Measurements from ENCODE around the gene ZNF384. TPM values are rescaled to one million over a fixed set of nuclear protein-coding genes. Genes with fewer than 3 reads are reported as not detected.

ZNF384 gene
- total RNA-seq, 4 donors from 2014 or later, result 26.2 to 52.5 (median 38.2) TPM

DNA sequence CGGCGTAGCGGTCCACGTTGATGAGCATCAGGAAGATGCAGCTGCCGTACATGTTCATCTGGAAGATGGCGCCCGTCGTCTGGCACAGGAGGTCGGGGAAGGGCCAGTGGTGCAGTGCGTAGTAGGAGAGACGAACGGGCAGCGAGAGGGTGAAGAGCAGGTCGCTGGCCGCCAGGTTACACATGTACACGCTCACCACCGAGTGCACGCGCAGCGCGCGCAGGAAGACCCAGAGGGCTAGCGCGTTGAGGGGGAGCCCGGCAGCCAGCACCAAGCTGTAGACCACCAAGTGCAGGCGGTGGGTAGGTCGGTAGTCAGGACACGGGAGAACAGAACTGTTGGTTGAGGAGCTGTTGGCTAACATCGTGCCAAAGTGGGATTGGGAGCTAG lies 68.3 kb downstream of the ZNF384 start:
- Histone ChIP-seq H3K36me3 (no peaks in the 10 kb centered on the region), H3K27ac (no peak overlapping the region), H3K4me1 (peaks cover 0 to 7% (median 0%) of the 10 kb centered on the region in 4 donors), H3K4me3 (no peak overlapping the region), H3K27me3 (peaks cover 0 to 14% of the 10 kb centered on the region in 2 donors), H3K9me3 (no peaks in the 10 kb centered on the region)
- 78 to 83% methylated on average over 29 of the region's 29 CpGs for WGBS, 2 donors
- no peak for TF ChIP-seq EP300 (IDR thresholded peaks at IDR 0.05)
- no peak for TF ChIP-seq POLR2A (IDR thresholded peaks at IDR 0.05)
- no peak for DNase-seq (ENCODE audit: low spot score in 2 of 2)

DNA sequence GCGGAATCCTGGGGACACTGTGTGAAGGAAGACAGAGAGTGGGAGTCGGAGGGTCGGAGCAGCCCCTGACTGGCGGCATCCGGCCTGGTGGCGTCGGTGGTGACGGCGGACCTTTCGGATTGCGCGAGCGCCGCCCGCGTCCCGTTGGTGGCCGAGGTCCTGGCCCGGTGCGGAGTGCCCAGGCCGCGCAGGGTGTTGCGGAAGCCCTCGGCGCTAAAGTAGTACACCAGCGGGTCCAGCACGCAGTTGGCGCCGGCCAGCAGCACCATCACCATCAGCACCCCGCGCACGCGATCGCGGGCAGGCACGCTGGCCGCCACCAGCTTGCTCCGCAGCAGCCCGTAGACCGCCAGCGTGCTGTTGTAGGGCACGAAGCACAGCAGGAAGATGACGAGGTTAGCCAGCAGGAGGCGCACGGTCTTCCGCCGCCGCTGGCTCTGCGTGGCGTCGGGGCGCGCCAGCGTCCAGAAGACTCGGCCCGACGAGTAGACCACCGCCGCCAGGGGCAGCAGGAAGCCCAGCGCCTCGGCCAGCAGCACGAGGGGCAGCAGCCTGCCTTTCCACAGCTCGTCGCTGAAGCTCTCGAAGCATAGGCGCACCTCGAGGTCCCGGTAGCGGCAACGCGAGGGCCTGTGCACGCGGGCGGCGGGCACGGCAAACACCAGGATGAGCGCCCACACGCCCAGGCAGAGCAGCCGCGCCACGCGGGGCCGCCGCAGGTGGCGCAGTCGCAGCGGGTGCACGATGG lies 68.9 kb downstream of the ZNF384 start:
- Histone ChIP-seq H3K27me3 (peaks cover 0 to 14% of the 10 kb centered on the region in 2 donors), H3K4me3 (peak overlapping the region in 2 of 4 donors; percentile 9 to 22), H3K27ac (no peak overlapping the region), H3K9me3 (no peaks in the 10 kb centered on the region), H3K4me1 (peaks cover 0 to 7% (median 0%) of the 10 kb centered on the region in 4 donors), H3K36me3 (no peaks in the 10 kb centered on the region)
- 29 to 35% methylated on average over 39 to 68 of the region's 88 CpGs for WGBS, 2 donors
- DNase-seq (ENCODE audit: low spot score in 2 of 2), result no peak
- TF ChIP-seq EP300 (IDR thresholded peaks at IDR 0.05), result no peak
- TF ChIP-seq, protein P1, sequence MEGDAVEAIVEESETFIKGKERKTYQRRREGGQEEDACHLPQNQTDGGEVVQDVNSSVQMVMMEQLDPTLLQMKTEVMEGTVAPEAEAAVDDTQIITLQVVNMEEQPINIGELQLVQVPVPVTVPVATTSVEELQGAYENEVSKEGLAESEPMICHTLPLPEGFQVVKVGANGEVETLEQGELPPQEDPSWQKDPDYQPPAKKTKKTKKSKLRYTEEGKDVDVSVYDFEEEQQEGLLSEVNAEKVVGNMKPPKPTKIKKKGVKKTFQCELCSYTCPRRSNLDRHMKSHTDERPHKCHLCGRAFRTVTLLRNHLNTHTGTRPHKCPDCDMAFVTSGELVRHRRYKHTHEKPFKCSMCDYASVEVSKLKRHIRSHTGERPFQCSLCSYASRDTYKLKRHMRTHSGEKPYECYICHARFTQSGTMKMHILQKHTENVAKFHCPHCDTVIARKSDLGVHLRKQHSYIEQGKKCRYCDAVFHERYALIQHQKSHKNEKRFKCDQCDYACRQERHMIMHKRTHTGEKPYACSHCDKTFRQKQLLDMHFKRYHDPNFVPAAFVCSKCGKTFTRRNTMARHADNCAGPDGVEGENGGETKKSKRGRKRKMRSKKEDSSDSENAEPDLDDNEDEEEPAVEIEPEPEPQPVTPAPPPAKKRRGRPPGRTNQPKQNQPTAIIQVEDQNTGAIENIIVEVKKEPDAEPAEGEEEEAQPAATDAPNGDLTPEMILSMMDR (IDR thresholded peaks at IDR 0.05), result peak; percentile 21 to 69 (median 43)

DNA sequence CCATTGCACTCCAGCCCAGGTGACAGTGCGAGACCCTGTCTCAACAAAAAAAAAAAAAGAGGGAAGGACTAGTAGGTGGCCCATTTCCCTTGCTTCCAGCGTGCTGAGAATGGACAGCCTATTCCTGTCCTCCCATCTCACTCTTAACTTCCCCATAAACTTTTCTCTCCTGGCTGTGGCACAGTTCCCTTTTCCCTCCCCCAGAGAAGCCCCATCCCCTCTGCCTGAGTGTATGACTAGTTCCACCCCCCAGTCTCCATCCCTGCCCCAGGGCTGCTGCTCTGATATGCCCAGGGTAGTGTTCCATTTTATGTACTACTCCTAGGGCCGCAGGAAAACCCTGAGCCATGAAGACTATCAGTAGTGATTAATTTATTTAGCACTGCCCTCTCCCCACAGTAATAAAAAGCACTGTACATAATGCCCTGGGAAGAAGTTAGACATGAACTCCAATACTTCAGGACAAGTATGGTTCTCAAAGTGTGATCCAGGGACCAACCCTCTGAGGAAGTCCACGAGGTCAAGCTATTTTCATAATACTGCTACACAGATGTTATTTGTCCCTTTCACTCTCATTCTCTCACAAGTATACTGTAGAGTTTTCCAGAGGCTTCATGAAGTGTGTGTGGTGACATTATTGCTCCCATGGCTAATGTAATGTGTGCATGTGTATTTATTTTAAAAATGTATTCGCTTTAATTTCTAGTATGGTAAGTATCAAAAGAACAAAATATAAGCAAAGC lies 70.5 kb downstream of the ZNF384 start:
- 59 to 83% methylated on average over 5 of the region's 5 CpGs for WGBS, 2 donors
- Histone ChIP-seq H3K27me3 (peaks cover 0 to 14% of the 10 kb centered on the region in 2 donors), H3K9me3 (no peaks in the 10 kb centered on the region), H3K4me3 (no peak overlapping the region), H3K27ac (no peak overlapping the region), H3K4me1 (peaks cover 0 to 17% (median 5%) of the 10 kb centered on the region in 4 donors), H3K36me3 (no peaks in the 10 kb centered on the region)
- TF ChIP-seq, protein P1 (IDR thresholded peaks at IDR 0.05), result no peak
- TF ChIP-seq POLR2A (IDR thresholded peaks at IDR 0.05), result no peak
- TF ChIP-seq EP300 (IDR thresholded peaks at IDR 0.05), result no peak
- no peak for DNase-seq (ENCODE audit: low spot score in 2 of 2)

Small RNA genes lying within 50 kb of the gene (small RNA-seq; reads per million reads assigned to genes)
- gene RNU6-781P, result not detected

Other genes starting within 250 kb of the ZNF384 start
- under 1 TPM in 2 of 4 donors, not detected in 2; 0.44 to 0.63 TPM for gene CD27, start 244.4 kb downstream of the ZNF384 start, total RNA-seq
- 10 to 100 TPM; 13.9 to 31.9 (median 25.2) TPM for gene TAPBPL, start 237.3 kb downstream of the ZNF384 start, total RNA-seq
- gene VAMP1, start 218.7 kb downstream of the ZNF384 start, total RNA-seq, result 10 to 100 TPM; 12.0 to 31.0 (median 19.3) TPM
- 100 to 1,000 TPM in 2 of 4 donors, 10 to 100 TPM in 2; 47.4 to 127 (median 89.0) TPM for gene MRPL51, start 196.1 kb downstream of the ZNF384 start, total RNA-seq
- gene NCAPD2, start 195.3 kb downstream of the ZNF384 start, total RNA-seq, result 10 to 100 TPM; 17.0 to 29.3 (median 23.0) TPM
- gene GAPDH, start 154.9 kb downstream of the ZNF384 start, total RNA-seq, result 1,000 to 10,000 TPM; 1,360 to 2,316 (median 1,728) TPM
- gene IFFO1, start 133.3 kb downstream of the ZNF384 start, total RNA-seq, result 10 to 100 TPM; 44.6 to 58.6 (median 55.3) TPM
- gene NOP2, start 121.1 kb downstream of the ZNF384 start, total RNA-seq, result 10 to 100 TPM; 16.1 to 30.9 (median 24.3) TPM
- gene CHD4, start 82.0 kb downstream of the ZNF384 start, total RNA-seq, result 100 to 1,000 TPM; 192 to 256 (median 242) TPM
- gene LPAR5, start 53.4 kb downstream of the ZNF384 start, total RNA-seq, result 10 to 100 TPM in 1 of 4 donors, 1 to 10 TPM in 3; 1.8 to 11.4 (median 3.2) TPM
- 1 to 10 TPM in 3 of 4 donors, under 1 TPM in 1; 0.30 to 2.4 (median 2.0) TPM for gene ACRBP, start 41.9 kb downstream of the ZNF384 start, total RNA-seq
- 10 to 100 TPM; 32.6 to 52.5 (median 45.3) TPM for gene ING4, start 26.3 kb downstream of the ZNF384 start, total RNA-seq
- under 1 TPM in 2 of 4 donors, not detected in 2; 0.21 to 0.39 TPM for gene PIANP, start 11.4 kb upstream of the ZNF384 start, total RNA-seq
- 10 to 100 TPM; 46.9 to 74.4 (median 70.0) TPM for gene COPS7A, start 34.7 kb upstream of the ZNF384 start, total RNA-seq
- gene MLF2, start 63.8 kb upstream of the ZNF384 start, total RNA-seq, result 100 to 1,000 TPM; 103 to 205 (median 133) TPM
- gene PTMS, start 77.0 kb upstream of the ZNF384 start, total RNA-seq, result 100 to 1,000 TPM; 112 to 225 (median 174) TPM
- 1 to 10 TPM; 1.2 to 4.0 (median 2.9) TPM for gene LAG3, start 83.1 kb upstream of the ZNF384 start, total RNA-seq
- gene CD4, start 100.2 kb upstream of the ZNF384 start, total RNA-seq, result 10 to 100 TPM in 1 of 4 donors, 1 to 10 TPM in 3; 7.5 to 12.6 (median 8.9) TPM
- gene GPR162, start 132.4 kb upstream of the ZNF384 start, total RNA-seq, result 1 to 10 TPM; 1.3 to 5.4 (median 2.2) TPM
- 10 to 100 TPM; 14.6 to 45.8 (median 36.4) TPM for gene P3H3, start 139.0 kb upstream of the ZNF384 start, total RNA-seq
- 1 to 10 TPM in 3 of 4 donors, under 1 TPM in 1; 0.84 to 9.9 (median 5.6) TPM for gene GNB3, start 151.6 kb upstream of the ZNF384 start, total RNA-seq
- gene CDCA3, start 161.9 kb upstream of the ZNF384 start, total RNA-seq, result 10 to 100 TPM in 1 of 4 donors, 1 to 10 TPM in 1, under 1 TPM in 2; 0.21 to 19.4 (median 3.6) TPM
- 10 to 100 TPM; 47.6 to 63.9 (median 56.8) TPM for gene USP5, start 162.8 kb upstream of the ZNF384 start, total RNA-seq
- gene TPI1, start 178.2 kb upstream of the ZNF384 start, total RNA-seq, result 100 to 1,000 TPM; 189 to 346 (median 282) TPM
- 10 to 100 TPM in 3 of 4 donors, 1 to 10 TPM in 1; 9.4 to 12.7 (median 11.8) TPM for gene SPSB2, start 183.9 kb upstream of the ZNF384 start, total RNA-seq
- 10 to 100 TPM; 11.6 to 17.2 (median 17.1) TPM for gene LRRC23, start 215.4 kb upstream of the ZNF384 start, total RNA-seq
- 10 to 100 TPM; 14.0 to 25.8 (median 15.9) TPM for gene ENO2, start 225.2 kb upstream of the ZNF384 start, total RNA-seq
- 100 to 1,000 TPM in 3 of 4 donors, 10 to 100 TPM in 1; 92.2 to 260 (median 123) TPM for gene ATN1, start 238.6 kb upstream of the ZNF384 start, total RNA-seq